Tibial artery (tissue), 4 donors: ENCODE data around the gene CPN2.
A peak's percentile ranks its signal among the peaks of the same experiment; 100 is the strongest.

Experiments used
- DNase-seq, 2 donors: peaks; one replicate each; pipeline ENCODE4 v3.0.0-alpha.2; 2019
- H3K27ac ChIP-seq, 2 donors: fragments of 200-600 bp; sonication (generic) in 1 of 2; 1 replicate in 1 of 2; 2 replicates in 1 of 2; pipeline ENCODE4 v1.5.1; 2018 to 2019; ENCODE audit warnings: mild to moderate bottlenecking in 1 of 2
- H3K27me3 ChIP-seq, 2 donors: fragments of 200-600 bp; sonication (generic) in 1 of 2; one replicate each; pipeline versions ENCODE4 v1.5.1 to v1.6.0; 2016 to 2019
- H3K36me3 ChIP-seq, 3 donors: fragments of 200-600 bp; sonication (generic) in 2 of 3; one replicate each; pipeline ENCODE4 v1.5.1; 2016 to 2019; ENCODE audit warnings: mild to moderate bottlenecking in 2 of 3
- H3K4me1 ChIP-seq, 4 donors: fragments of 200-600 bp; sonication (generic) in 2 of 4; 1 replicate in 3 of 4; 2 replicates in 1 of 4; pipeline ENCODE4 v1.5.1; 2016 to 2019
- H3K4me3 ChIP-seq, 2 donors: fragments of 200-600 bp; sonication (generic) in 1 of 2; 1 replicate in 1 of 2; 2 replicates in 1 of 2; pipeline ENCODE4 v1.5.1; 2018 to 2019; ENCODE audit warnings: mild to moderate bottlenecking in 2 of 2
- H3K9me3 ChIP-seq, 3 donors: fragments of 200-600 bp; sonication (generic) in 1 of 3; one replicate each; pipeline ENCODE4 v1.5.1; 2016 to 2019
- intact Hi-C: fragments of 100-400 bp; cut with DNase I; formaldehyde crosslinking; loops from one replicate; pipeline ENCODE4 v1.15.0; 2023; ENCODE audit warnings: low total_unique reads
- TF ChIP-seq, protein P1 (sequence below), 2 experiments: fragments of 200-600 bp in 1 of 2; fragments of 450-650 bp in 1 of 2; IDR thresholded peaks; one replicate each; pipeline ENCODE4 v1.5.1; 2017 to 2019; ENCODE audit warnings: antibody characterized with exemption in 2 of 2, mild to moderate bottlenecking in 1 of 2, moderate library complexity in 1 of 2

Gene CPN2

DNA sequence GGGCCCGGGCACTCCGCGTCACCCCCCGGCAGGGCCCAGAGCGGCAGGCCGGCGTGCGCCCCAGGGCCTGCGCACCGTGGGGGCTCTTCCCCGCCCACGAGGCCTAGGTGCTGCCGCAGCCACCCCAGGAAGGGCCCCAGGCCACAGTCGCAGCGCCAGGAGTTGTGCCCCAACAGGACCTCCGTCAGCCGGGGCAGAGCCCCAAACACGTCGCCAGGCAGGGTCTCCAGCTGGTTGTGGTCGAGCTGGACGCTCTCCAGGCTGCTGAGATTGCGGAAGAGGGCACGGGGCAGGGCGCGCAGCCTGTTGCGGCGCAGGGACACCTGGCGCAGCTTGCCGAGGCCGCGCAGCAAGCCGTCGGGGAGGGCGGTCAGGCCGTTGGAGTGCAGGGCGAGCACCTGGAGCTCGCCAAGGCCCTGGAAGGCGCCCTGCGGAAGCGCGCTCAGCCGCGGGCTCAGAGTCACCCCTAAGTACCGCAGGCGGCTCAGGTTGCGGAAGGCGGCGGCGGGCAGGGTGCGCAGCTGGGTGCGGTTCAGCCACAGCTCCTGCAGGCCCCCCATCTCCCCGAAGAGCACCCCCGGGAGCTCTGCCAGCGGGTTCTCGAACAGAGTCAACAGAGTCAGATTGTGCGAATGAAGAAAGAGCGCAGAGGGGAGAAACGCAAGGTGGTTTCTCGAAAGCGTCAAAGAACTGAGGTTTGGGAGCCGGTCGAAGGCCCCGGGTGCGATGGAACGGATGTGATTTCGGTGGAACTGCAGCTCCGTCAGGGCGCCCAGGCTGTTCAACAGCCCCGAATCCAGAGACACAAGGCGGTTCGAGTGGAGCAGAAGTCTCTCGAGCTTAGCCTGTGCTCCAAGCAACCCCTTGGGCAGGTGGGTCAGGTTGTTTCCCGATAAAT is 46.0 kb upstream of the CPN2 start:
- Histone ChIP-seq H3K9me3 (no peaks in the 10 kb centered on the region), H3K36me3 (no peaks in the 10 kb centered on the region), H3K4me3 (peak overlapping the region; percentile 10 to 34), H3K27ac (no peak overlapping the region), H3K4me1 (peaks cover 0 to 22% (median 17%) of the 10 kb centered on the region in 4 donors), H3K27me3 (peaks cover 0 to 23% of the 10 kb centered on the region in 2 donors)
- TF ChIP-seq, protein P1, sequence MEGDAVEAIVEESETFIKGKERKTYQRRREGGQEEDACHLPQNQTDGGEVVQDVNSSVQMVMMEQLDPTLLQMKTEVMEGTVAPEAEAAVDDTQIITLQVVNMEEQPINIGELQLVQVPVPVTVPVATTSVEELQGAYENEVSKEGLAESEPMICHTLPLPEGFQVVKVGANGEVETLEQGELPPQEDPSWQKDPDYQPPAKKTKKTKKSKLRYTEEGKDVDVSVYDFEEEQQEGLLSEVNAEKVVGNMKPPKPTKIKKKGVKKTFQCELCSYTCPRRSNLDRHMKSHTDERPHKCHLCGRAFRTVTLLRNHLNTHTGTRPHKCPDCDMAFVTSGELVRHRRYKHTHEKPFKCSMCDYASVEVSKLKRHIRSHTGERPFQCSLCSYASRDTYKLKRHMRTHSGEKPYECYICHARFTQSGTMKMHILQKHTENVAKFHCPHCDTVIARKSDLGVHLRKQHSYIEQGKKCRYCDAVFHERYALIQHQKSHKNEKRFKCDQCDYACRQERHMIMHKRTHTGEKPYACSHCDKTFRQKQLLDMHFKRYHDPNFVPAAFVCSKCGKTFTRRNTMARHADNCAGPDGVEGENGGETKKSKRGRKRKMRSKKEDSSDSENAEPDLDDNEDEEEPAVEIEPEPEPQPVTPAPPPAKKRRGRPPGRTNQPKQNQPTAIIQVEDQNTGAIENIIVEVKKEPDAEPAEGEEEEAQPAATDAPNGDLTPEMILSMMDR (IDR thresholded peaks at IDR 0.05): no peak
- intact Hi-C loops: no loop called here
- DNase-seq: peak in 1 of 2 donors; percentile 59

DNA sequence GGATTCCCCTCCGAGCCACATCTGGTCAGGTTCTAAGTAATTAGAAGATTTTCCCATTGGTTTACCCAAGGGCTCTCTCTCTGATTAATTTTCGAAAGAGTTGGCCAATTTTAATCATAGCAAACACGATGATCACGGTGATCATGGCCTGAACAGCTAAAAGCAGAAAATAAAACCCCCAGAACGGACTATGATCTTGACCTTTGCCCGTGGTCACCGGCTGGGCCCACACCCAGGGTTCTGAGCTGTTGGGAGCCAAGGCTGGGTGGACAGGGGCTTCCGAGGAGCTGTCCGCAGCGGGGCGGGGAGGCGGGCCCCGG is 45.4 kb upstream of the CPN2 start:
- H3K27ac ChIP-seq: no peak overlapping the region

DNA sequence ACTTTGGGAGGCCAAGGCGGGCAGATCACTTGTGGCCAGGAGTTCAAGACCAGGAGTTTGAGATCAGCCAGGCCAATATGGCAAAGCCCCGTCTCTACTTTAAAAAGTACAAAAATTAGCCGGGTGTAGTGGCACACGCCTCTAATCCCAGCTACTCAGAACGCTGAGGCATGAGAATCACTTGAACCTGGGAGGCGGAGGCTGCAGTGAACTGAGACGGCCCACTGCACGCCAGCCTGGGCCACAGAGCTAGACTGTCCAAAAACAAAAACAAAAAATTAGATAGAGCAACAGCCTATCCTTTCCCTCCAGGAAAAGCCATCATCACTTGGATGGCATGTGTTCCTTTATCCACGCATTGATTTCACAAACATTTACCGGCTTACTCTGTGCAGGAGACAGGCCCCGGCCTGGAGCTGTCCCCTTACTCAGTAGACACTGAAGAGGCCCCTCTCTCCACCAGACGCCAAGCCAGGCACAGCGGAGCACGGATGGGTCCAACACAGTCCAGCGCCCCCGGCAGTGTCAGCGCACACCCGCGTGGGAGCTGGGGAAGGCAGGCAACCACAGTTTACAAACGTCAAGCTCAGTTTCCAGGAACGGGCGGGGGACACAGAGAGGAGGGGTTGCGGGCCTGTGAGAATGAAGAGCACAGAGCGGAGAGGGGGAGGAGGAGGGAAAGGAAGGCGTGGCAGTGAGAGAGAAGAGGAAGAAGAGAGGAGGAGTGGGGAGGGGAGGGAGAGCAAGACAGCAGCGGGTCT is 44.8 kb upstream of the CPN2 start:
- H3K36me3 ChIP-seq: no peaks in the 10 kb centered on the region
- H3K27me3 ChIP-seq: peaks cover 0 to 23% of the 10 kb centered on the region in 2 donors
- intact Hi-C loops: no loop called here
- peaks cover 0 to 22% (median 17%) of the 10 kb centered on the region in 4 donors for H3K4me1 ChIP-seq
- no peak overlapping the region for H3K4me3 ChIP-seq
- peak; percentile 53 to 60 for DNase-seq
- TF ChIP-seq, protein P1 (IDR thresholded peaks at IDR 0.05): no peak
- H3K9me3 ChIP-seq: no peaks in the 10 kb centered on the region
- no peak overlapping the region for H3K27ac ChIP-seq

More for the DNA sequence above, 45.4 kb upstream of the CPN2 start:
- peaks cover 0 to 22% (median 17%) of the 10 kb centered on the region in 4 donors for H3K4me1 ChIP-seq
- DNase-seq: peak in 1 of 2 donors; percentile 41
- TF ChIP-seq, protein P1 (IDR thresholded peaks at IDR 0.05): no peak
- intact Hi-C loops: no loop called here
- no peaks in the 10 kb centered on the region for H3K36me3 ChIP-seq
- no peaks in the 10 kb centered on the region for H3K9me3 ChIP-seq
- H3K27me3 ChIP-seq: peaks cover 0 to 23% of the 10 kb centered on the region in 2 donors
- peak overlapping the region; percentile 10 to 17 for H3K4me3 ChIP-seq

DNA sequence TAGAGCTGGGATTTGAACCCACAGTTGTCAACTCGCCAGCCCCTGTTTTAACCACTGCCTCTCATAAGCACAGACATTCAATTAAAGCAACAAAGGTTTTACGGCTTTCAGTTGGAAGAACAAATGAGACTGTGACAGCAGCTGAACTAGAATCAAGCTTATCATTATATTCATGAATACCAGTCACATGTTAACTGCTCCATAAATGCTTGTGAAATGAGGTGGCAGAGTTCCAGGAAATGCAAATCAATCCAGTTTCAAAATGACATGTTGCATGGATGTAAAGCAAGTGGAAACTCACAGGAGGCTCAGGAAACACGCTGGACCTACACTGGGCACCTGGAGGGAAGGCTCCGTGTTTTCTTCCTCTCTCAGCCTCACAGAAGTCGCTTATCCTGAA is 44.1 kb upstream of the CPN2 start:
- H3K27me3 ChIP-seq: peaks cover 0 to 23% of the 10 kb centered on the region in 2 donors
- TF ChIP-seq, protein P1 (IDR thresholded peaks at IDR 0.05): no peak
- H3K4me1 ChIP-seq: peaks cover 0 to 22% (median 17%) of the 10 kb centered on the region in 4 donors
- no peaks in the 10 kb centered on the region for H3K9me3 ChIP-seq
- no peaks in the 10 kb centered on the region for H3K36me3 ChIP-seq
- no peak overlapping the region for H3K27ac ChIP-seq
- no peak overlapping the region for H3K4me3 ChIP-seq
- DNase-seq: no peak
- intact Hi-C loops: no loop called here

DNA sequence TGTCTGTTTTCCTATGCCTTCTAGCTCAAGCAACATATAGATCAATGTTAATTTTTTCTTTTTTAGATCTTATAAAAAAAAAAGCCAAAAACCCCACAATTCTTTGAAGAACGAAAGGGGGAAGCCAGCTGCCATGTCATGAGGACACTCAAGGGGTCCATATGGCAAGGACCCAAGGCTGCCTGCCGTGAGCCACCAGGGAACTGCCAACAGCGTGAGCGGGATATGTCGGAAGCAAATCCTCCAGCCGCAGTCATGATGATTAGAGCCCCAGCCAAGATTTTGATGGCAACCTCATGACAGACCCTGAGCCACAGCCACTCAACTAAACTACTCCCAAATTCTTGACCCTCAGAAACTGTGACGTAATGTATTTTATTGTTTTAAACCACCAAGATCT is 41.4 kb upstream of the CPN2 start:
- TF ChIP-seq, protein P1 (IDR thresholded peaks at IDR 0.05): no peak
- Histone ChIP-seq H3K27me3 (peaks cover 0 to 27% of the 10 kb centered on the region in 2 donors), H3K9me3 (no peaks in the 10 kb centered on the region), H3K4me1 (peaks cover 0 to 12% (median 10%) of the 10 kb centered on the region in 4 donors), H3K4me3 (no peak overlapping the region), H3K36me3 (no peaks in the 10 kb centered on the region), H3K27ac (no peak overlapping the region)
- intact Hi-C loops: no loop called here
- peak; percentile 9 to 52 for DNase-seq
